GM18867 (cell line): ENCODE results near the gene BTBD7.

Experiments
- ATAC-seq: cut with Tn5 transposase; IDR thresholded peaks from one replicate; pipeline ENCODE4 v1.9.1; 2021; ENCODE audit warnings: mild to moderate bottlenecking, moderate library complexity; ENCODE audit not compliant: unreplicated experiment

BTBD7 gene

GRCh38 chr14:93331002-93331727 lies 1.7 kb downstream of the BTBD7 start:
- ATAC-seq, result peak; percentile 17

DNA sequence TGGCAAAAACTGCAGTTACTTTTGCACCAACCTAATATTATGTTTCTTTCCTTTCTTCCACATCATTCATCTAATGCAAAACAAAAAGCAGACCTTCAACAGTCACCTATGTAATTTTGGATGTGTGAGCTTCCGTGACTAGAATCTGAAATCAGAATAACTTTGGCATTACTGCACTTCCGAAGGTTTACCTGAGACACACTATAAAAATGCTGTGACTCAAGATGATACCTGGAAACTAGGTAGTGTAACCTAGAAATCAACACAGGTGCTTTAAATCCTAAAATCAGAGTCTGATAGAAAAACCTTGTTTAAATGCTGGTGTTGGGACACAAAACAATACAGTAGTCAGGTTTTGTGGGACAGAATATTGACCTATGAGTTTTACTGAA lies 2.2 kb downstream of the BTBD7 start:
- no peak for ATAC-seq

GRCh38 chr14:93329965-93330608 lies 2.7 kb downstream of the BTBD7 start:
- ATAC-seq, result no peak

DNA sequence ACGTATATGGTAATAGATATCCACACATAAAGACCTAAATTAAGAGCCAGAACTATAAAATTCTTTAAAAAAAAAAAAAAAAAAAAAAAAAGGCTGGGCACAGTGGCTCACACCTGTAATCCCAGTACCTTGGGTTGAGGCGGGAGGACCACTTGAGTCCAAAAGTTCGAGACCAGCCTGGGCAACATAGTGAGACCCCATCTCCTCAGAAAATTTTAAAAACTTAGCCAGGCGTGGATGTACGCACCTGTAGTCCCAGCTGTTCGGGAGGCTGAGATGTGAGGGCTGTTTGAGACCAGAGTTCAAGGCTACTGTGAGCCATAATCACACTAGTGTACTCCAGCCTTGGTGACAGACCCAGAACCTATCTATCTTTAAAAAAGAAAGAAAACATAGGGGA lies 4.3 kb downstream of the BTBD7 start:
- ATAC-seq, result no peak

GRCh38 chr14:93326196-93326595 lies 6.6 kb downstream of the BTBD7 start:
- no peak for ATAC-seq

- no peak for ATAC-seq
Measured at GRCh38 chr14:93323600-93324174, 9.1 kb downstream of the BTBD7 start.

DNA sequence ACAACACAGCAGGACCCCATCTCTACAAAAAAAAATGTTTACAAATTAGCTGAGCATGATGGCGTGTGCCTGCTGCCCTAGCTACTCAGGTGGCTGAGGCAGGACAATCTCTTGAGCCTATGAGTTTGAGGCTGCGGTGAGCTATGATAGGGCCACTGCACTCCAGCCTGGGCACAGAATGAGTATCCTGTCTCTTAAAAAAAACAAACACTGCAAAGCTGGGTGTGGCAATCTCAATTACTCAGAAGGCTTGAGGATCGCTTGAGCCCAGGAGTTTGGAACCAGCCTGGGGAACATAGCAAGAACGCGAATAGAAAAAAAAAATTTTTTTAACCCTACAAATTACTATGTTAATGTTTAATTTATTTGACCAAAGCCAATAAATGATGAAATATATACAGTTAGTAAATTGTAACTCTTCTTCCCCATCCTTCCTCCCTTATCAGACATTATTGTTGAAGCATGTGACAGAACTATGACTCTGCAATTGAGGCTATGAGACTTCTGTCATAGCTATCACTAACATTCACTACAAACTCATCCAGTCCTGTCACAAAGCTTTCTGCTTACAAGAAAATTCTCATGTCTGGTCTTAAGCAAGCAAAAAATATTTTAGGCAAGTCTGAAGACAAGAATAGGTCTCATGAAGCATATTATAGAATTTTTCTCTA lies 9.8 kb downstream of the BTBD7 start:
- ATAC-seq, result no peak

DNA sequence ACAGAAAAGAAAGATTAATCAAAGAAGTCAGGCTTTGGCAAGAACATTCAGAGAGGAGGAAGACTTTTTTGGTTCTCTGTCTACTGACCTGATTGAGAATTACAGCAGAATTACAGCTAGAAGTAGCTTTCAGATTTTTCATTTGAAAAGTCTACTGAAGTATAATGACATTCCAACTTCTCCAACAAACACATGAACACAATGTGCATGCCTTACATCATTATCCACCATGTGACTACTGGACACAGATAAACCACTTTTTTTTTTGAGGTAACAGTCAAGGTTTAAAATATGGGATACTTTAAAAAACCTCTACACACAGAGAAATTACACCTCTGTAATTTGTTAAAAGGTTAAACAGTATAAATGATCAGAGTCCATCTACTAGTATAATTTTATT lies 12.3 kb downstream of the BTBD7 start:
- no peak for ATAC-seq

DNA sequence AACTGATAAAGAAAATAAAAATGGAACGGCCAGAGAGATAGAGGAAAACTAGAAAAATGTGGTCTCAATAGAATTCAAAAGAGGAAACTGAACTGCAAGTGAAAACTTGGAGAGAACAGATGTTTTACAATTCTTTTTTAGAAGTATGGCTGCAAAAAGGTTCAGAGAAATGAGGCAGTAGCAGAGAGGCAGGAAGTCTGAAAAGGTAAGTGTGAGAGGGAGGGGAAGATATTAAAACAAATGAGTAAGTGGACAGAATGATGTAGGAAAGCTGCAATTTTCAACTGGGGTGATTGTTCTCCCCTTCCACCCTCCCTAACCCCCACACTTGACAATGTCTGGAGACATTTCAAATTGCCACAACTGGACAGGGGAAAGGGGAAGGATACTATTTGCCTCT lies 12.9 kb downstream of the BTBD7 start:
- no peak for ATAC-seq

- no peak for ATAC-seq
Measured at GRCh38 chr14:93319494-93319893, 13.3 kb downstream of the BTBD7 start.

DNA sequence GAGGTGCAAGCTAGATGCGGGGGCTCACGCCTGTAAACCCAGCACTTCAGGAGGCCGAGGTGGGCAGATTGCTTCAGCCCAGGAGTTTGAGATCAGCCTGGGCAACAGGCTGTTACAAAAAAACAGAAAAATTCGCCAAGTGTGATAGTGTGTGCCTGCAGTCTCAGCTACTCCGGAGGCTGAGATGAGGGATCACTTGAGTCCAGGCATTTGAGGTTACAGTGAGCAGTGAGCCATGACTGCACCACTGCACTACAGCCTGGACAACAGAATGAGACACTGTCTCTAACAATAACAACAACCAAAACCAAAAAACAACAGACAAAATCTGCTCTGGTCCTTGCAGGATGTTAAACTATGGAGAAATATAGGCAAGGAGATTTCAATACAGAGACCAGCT lies 13.9 kb downstream of the BTBD7 start:
- no peak for ATAC-seq

GRCh38 chr14:93317875-93318807 lies 14.7 kb downstream of the BTBD7 start:
- ATAC-seq, result no peak

GRCh38 chr14:93317210-93317874 lies 15.5 kb downstream of the BTBD7 start:
- ATAC-seq, result no peak

DNA sequence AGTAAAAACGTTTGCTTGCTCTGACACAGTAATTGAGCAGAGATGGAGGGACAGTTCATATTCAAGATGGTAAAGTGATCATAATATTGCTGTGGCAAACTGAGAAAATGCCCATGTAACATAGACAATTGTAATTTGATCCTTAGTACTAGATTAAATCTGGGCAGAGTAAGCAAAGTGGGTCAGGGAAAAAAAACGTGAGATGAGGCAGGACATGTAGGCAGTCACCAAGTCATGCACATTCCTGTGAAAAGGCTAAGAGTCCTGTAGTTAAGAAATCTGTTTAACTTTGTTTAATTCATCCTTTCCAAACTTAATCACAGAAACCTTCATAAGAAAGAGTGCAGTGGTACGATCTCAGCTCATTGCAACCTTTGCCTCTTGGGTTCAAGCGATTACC lies 16.1 kb downstream of the BTBD7 start:
- no peak for ATAC-seq

DNA sequence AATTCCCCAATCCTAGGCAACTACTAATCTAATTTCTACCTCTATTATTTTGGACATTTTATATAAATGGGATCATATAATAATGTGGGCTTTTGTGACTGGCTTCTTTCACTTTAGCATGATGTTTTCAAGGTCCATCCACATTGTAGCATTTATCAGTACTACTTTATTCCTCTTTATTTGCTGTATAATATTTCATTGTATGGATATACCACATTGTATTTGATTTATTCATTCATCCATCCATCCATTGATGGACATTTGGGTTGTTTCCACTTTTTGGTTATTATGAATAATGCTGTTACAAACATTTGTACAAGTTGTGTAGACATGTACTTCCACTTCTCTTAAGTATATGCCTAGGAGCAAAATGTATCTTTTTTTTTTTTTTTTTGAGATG lies 17.3 kb downstream of the BTBD7 start:
- ATAC-seq, result no peak

DNA sequence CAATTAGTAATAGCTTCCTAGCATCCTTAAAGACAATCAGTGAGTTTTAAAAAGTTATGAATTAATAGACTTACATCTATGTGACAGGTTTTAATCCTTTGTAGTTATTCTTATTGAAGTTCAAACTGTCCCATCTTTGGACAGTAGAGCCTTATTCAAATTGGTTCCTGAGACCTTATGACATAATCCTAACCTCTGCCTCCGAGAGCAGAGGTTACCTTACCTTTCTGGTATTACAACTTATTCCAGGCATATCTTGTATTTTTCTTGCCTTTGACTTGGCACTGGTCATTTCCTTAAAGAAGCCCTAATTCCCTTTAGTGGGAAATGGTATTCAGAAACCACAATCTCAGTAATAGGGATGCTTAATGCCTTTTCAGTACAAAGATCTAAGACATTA lies 21.8 kb downstream of the BTBD7 start:
- ATAC-seq, result no peak

DNA sequence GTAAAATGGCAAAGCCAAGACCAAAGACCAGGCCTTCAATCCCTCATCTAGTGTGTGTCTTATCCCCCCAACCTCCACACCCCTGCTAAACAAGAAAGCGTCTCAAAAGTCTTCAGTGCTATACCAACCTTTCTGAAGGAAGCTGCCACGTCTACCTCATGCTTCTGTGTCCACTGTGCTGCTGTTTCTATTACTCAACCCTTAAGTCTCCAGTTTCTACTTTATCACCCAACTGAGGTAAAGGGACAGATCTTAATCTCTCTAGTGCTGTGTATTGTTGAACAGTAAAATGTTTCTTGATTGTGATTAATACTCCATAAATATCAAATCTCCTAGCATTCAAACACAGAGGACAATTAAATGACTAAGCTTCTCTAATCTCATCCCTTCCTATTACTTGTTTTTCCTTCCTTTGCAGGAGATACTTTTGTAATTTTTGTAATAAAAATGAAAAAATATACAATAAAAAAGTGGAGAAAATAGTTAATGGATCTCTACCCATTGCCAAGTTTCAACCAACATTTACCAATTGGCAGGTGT lies 23.3 kb downstream of the BTBD7 start:
- no peak for ATAC-seq

- ATAC-seq, result no peak
Measured at GRCh38 chr14:93308686-93309345, 24.0 kb downstream of the BTBD7 start.

- no peak for ATAC-seq
Measured at GRCh38 chr14:93306812-93307211, 26.0 kb downstream of the BTBD7 start.
